GM21717 (cell line): ENCODE measurements around the gene TBX2.

Experiments used
- ATAC-seq: cut with Tn5 transposase; IDR thresholded peaks from one replicate; pipeline ENCODE4 v1.9.1; 2021; ENCODE audit warnings: mild to moderate bottlenecking, moderate library complexity; ENCODE audit not compliant: unreplicated experiment

The TBX2 gene

DNA sequence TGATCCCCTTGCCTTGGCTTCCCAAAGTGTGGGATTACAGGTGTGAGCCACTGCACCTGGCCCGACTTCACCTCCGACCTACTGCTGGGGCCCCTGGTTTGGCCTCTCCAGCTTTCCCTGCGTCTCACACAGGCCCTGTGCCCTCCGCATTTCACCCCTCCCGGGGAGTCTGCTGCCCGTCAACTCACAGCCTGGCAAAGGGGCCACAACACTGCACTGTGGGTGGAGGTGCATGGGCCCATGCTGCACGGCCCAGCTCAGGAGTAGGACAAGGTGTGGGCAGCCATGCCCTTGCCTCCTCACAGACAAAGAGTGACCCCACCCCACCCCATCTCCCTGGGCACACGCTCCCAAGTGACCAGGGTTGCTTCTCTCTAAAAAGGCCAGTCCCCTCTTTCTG lies 12.6 kb upstream of the TBX2 start:
- ATAC-seq, result no peak

GRCh38 chr17:61387511-61388305 lies 11.9 kb upstream of the TBX2 start:
- no peak for ATAC-seq

DNA sequence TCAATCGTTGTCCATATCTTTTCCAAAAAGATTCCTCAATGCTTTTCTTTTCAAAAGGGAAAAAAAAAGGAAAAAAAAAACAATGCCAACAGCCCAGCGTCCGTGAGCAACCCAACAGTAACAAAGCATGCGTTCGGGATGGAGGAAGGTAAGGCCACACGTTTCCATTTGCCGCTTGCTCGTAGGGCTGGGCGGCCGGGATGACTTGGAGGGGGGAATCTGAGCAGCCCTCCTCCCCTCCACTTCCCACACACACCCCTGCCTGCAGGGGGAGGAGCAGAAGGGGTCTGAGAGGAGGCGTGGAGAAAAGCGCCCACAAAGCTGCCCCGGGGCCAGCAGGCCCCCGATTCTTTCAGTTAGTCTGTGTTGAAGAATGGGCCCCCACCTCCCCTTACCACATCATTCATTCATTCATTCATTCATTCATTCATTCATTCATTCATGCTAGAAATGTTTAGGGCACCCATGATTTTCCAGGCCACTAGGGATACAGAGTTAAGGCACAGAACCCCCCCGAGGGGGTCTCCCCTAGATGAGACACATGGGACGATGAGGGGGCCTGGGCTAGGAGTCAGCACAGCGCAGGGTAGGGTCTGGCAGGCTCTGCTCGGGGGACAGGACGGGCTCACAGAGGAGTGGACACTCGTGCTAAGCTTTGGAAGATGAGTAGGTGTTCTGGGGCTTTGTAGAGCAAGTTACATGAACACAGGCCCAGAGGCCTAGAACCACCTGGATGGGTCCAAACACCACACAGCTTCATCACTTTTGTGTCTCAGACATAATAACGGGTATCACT lies 10.9 kb upstream of the TBX2 start:
- no peak for ATAC-seq

- ATAC-seq, result no peak
Measured at GRCh38 chr17:61389670-61390478, 9.8 kb upstream of the TBX2 start.

DNA sequence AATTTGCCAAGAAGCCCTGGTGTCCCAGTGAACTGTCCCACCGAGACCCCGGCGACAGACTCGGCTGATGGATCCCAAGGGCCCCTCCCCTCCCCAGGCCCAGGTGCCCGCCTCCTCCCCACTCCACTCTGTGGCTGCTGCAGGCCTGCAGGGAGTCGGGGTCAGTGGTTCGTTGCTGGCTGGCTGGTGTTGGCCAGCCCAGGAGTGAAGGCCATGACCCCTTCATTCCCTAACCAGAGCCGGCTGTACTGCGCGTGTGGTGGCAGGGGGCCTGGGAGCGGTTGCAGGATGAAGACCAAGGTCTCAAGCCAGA lies 9.2 kb upstream of the TBX2 start:
- ATAC-seq, result no peak

- no peak for ATAC-seq
Measured at GRCh38 chr17:61391595-61392291, 7.9 kb upstream of the TBX2 start.

GRCh38 chr17:61392679-61393078 lies 7.0 kb upstream of the TBX2 start:
- ATAC-seq, result no peak

DNA sequence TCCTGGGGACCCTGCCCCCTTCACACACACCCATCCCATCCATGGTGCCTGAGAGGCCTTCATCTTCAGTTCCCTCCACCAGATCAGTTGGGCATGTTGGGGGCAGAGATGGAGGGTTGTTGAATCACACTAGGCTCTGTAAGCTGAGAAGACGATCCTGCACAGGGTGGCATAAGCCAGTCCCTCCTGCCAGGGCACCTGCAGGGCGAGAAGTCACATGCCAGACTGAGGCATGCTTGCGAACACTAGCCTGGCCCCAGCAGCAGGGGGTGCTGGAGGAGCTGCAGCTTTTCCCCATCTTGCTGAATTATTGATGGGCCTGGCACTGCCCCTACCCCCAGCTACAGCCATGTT lies 6.1 kb upstream of the TBX2 start:
- no peak for ATAC-seq

DNA sequence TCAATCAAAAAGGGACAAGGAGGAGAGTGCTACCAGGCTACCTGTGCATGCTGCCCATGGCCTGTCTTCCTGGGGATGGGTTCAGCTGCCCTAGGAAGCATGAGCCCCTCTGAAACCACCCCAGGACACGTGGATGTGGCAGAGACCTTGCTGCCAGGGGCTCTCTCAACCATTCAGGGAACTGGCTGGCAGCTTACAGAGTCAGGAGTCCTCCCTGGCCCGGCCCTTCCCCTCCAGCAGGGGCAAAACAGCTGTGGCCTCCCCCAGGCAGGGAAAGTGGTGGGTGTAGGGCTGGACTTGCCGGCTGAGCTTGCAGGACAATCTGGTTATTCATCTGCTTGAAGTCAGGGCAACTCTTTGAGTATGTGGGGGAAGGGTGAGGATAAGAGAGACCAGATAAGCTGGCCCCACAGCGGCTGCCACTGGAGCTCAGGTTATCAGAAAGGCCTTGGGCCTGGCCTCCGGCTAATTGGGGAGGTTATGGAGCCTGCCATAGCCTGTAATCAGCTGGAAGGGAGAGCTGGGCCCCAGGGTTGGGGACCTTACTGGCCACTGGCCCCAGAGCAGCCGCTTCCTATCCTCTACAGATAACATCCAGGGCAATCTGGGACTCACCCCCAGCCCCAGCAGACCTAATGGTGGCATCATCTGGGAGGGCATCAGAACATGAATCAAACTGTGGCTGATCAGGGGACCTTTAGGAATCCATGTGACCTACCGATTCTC lies 5.6 kb upstream of the TBX2 start:
- ATAC-seq, result no peak

GRCh38 chr17:61394630-61395408 lies 4.8 kb upstream of the TBX2 start:
- ATAC-seq, result no peak

DNA sequence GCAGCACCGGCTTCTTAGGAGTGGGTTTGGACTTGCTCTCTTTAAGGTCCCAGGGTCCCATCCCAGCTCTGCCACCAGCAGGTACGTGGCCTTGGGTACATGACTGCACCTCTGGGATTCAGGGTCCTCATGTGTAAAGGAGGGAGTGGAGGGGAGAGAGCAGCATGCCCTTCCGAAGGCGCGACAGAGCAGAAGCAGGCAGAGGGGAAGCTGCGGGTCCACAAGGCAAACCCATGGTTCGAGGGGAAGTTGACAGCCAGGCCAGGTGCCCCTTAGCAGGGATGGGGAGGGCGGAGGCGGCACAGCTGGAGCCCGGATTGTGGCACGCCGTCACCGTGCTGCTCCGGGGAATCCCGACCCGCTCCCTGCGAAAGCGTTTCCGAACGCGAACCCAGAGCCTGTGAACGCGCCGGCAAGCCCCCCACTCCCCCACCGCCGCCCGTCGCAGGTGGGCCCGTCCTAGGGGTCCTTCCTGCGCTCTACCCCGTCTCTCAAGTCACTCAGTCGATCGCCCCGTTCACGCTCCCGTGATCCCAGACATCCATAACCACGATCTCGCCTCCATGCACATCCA lies 4.1 kb upstream of the TBX2 start:
- ATAC-seq, result no peak

DNA sequence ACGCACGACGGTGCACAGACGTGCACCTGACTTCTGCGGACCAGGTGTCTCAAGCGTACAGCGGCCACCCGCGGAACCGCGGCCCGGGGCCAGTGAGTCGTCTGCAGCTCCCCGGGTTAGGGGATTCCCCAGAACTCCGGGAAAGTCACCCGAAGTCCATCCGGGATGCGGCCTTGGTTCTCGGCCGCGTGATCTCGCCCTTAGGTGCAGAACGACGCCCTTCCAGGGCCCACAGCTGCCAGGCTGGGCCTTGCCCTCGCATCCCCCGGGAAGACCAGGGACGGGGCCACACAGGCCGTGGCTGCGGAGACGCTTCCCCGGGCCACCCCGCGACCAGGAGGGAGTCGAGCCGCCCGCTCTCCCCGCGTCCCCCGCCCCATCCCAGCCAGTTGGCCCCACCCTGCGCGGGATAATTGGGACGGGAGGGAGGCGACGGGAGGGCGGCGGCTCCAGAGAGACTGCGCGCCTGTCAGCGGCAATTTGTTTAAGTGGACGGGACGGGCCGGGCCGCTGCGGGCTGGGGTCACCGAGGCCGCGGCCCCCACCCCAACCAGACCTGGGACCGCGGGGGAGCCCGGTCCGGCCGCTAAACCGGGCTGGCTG lies 3.6 kb upstream of the TBX2 start:
- no peak for ATAC-seq

DNA sequence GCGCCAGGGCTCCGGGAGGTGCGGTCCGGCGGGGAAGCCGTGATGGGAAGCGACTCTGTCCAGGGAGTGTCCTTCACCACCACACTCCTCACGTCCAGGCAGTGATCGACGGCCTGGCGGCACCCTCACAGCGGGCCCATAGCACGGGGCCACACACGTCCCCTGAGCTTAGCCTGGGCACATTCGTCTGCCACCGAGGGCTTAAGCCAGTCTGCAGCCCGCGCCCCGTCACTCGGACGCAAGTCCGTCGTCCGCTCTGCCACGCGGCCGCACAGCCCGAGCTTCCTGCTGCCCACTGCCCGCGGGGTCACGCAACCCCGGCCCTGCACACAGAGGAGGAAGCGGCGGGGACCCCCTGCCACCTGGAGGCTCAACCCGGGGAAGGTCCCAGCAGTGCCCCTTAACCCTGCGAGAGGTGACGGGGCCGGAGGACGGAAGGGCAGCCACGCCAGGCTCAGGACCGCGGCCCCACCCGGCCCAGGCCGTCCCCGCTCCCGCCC lies 3.0 kb upstream of the TBX2 start:
- no peak for ATAC-seq

DNA sequence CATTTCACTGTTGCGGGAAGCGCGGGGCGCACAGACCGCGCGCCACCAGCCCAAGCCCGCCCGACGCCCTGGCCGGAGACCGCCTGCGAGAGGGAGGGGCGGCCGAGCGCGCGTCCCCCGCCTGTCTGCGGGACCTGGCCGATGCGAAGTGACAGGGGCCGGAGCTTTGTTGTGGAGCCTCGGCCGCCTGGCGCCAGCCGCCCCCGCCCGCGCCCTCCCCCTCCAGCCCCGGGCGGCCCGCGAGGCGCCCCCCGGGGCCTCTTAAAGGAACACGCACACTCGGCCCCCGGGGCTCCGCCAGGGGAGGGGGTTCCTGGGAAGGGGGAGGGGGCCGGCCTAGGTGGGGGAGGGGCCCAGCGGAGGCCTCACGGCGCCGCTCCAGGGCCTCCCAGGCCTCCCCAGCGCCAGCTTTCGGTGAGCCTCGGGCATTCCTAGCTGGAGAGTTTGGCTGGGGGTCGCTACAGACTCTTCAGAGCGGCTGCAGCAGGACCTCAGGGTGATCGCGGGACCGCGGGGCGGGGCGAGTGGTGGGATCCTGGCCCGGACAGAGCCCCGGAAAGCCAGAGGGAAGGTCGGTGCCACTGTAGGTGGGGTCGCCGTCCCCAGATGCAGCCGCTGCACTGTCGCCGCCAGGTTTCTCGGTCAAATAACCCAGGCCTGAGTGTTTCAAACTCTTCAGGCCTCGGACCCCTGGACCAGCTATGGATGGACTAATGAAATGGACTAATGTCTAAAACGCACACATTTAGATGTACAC lies 2.4 kb upstream of the TBX2 start:
- ATAC-seq, result no peak

- ATAC-seq, result no peak
Measured at GRCh38 chr17:61398721-61399130, 917 bp upstream of the TBX2 start.

GRCh38 chr17:61400066-61400716 lies 548 bp downstream of the TBX2 start:
- no peak for ATAC-seq

GRCh38 chr17:61400717-61401388 lies 1.2 kb downstream of the TBX2 start:
- no peak for ATAC-seq
